ENCODE data around the gene IL2.

DNA sequence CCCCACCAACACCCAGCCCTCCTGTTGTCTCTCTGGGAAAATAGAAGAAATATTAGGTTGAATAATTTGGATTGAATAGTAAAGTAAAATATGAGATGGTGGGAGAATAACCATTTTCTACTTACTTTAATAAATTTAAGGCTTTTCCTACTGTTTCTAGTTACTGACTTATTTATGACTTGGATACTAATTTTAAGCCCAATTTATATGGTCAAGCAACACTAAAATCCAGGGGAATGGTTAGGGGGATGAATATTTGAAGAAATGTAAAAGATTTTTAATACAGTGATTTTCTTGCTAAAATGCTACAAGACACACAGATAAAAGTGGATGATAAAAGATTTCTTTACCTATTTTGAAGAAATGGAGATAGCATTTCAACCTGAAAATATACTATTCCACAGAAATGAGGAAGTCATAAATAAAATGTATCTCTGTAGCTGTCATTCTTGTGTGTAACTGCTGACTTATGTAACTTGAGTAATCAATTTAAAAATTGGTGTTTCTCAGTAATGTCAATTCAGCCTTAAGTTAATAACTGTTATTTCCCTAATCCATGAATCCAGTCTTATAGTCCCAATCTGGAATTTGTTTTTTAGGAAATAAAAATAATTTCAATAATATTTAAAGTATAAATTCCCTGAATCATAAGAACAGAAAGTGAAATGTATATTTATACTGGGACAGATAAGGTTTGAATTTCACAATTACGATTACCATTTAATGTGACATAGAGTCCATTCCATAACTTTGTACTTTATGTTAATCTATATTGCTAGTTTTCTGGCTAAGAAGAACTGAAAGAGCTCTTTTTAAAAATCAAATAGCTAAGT, 24.3 kb upstream of the IL2 start:
- TF ChIP-seq GLIS3 (CRISPR knock-in tag; IDR thresholded peaks at IDR 0.05): no peak
- TF ChIP-seq ZFP30 (CRISPR knock-in tag; IDR thresholded peaks at IDR 0.05): no peak

All from SK-N-SH treated with all-trans-retinoic acid at 6 μM for 48 hours (cell line).